Bronchial epithelial cell (primary cell): ENCODE data around the gene NPAS3. TPM values are rescaled to one million over a fixed set of nuclear protein-coding genes. Genes with fewer than 3 reads are reported as not detected.
A peak's percentile ranks its signal among the peaks of the same experiment; 100 is the strongest.

ENCODE experiments used
- DNase-seq: peaks from one replicate; pipeline ENCODE4 v3.0.0-alpha.2; 2010; ENCODE audit warnings: low read depth
- FAIRE-seq: peaks from 2 replicates; lab custom pipeline; 2011; peaks lifted over from hg19 to GRCh38; lab: Jason Lieb, UNC
- H3K27me3 ChIP-seq: 2 replicates; pipeline ENCODE4 v1.5.1; 2011; ENCODE audit warnings: low read length; ENCODE audit not compliant: control insufficient read depth, insufficient read depth
- H3K36me3 ChIP-seq: 2 replicates; pipeline ENCODE4 v1.5.1; 2011; ENCODE audit warnings: low read length; ENCODE audit not compliant: control insufficient read depth, insufficient read depth
- H3K4me3 ChIP-seq: 2 replicates; pipeline ENCODE4 v1.5.1; 2011; ENCODE audit warnings: mild to moderate bottlenecking, low read depth, low read length, control low read depth
- CTCF ChIP-seq: IDR thresholded peaks from 2 replicates; pipeline ENCODE4 v1.5.1; 2011; ENCODE audit warnings: mild to moderate bottlenecking, moderate library complexity, low read length, control low read depth, inconsistent platforms; ENCODE audit not compliant: insufficient read depth, severe bottlenecking
- total RNA-seq: library from RNA; depleted of rRNA; stranded (reverse); fragments of >200 nt; gene quantifications from 2 replicates; pipeline ENCODE4 v1.2.1, GENCODE V29; 2014

NPAS3 gene
- total RNA-seq, 1 donor from 2014 or later, result not detected

GRCh38 chr14:33126433-33126832, 187.8 kb downstream of the NPAS3 start:
- TF ChIP-seq CTCF, result no peak
- no peaks in the 10 kb centered on the region for H3K27me3 ChIP-seq
- no peaks in the 10 kb centered on the region for H3K36me3 ChIP-seq
- DNase-seq, result no peak
- H3K4me3 ChIP-seq, result no peak overlapping the region
- FAIRE-seq, result no peak

- DNase-seq, result peak; percentile 55
- Histone ChIP-seq H3K36me3 (no peaks in the 10 kb centered on the region), H3K27me3 (no peaks in the 10 kb centered on the region), H3K4me3 (no peak overlapping the region)
- FAIRE-seq, result no peak
- TF ChIP-seq CTCF, result no peak
Measured at GRCh38 chr14:33127531-33127930, 188.9 kb downstream of the NPAS3 start.

GRCh38 chr14:33131801-33132200, 193.1 kb downstream of the NPAS3 start:
- FAIRE-seq, result no peak
- H3K4me3 ChIP-seq, result no peak overlapping the region
- no peaks in the 10 kb centered on the region for H3K36me3 ChIP-seq
- H3K27me3 ChIP-seq, result no peaks in the 10 kb centered on the region
- no peak for DNase-seq
- TF ChIP-seq CTCF, result no peak

GRCh38 chr14:33134162-33134561, 195.5 kb downstream of the NPAS3 start:
- H3K4me3 ChIP-seq, result no peak overlapping the region
- TF ChIP-seq CTCF, result no peak
- H3K27me3 ChIP-seq, result no peaks in the 10 kb centered on the region
- FAIRE-seq (no peak), DNase-seq (no peak)
- no peaks in the 10 kb centered on the region for H3K36me3 ChIP-seq

- no peak for TF ChIP-seq CTCF
- no peak for DNase-seq
- Histone ChIP-seq H3K36me3 (no peaks in the 10 kb centered on the region), H3K27me3 (no peaks in the 10 kb centered on the region), H3K4me3 (no peak overlapping the region)
- FAIRE-seq, result no peak
Measured at GRCh38 chr14:33134975-33135374, 196.3 kb downstream of the NPAS3 start.

GRCh38 chr14:33150666-33151428, 212.2 kb downstream of the NPAS3 start:
- FAIRE-seq, result no peak
- no peak for TF ChIP-seq CTCF

More at GRCh38 chr14:33150666-33151428, 212.2 kb downstream of the NPAS3 start:
- Histone ChIP-seq H3K4me3 (no peak overlapping the region), H3K27me3 (no peaks in the 10 kb centered on the region), H3K36me3 (no peaks in the 10 kb centered on the region)
- DNase-seq, result no peak
